ENCODE measurements around the gene TM7SF3. TPM values are rescaled to one million over a fixed set of nuclear protein-coding genes. Genes with fewer than 3 reads are reported as not detected.
"Not testable (repeated sequence)": the region's sequence is repeated elsewhere in the genome, so short reads cannot be mapped to it uniquely, and the experiment has no call there.

TM7SF3 gene
- total RNA-seq, 1 donor from 2014 or later, result 43.8 TPM

DNA sequence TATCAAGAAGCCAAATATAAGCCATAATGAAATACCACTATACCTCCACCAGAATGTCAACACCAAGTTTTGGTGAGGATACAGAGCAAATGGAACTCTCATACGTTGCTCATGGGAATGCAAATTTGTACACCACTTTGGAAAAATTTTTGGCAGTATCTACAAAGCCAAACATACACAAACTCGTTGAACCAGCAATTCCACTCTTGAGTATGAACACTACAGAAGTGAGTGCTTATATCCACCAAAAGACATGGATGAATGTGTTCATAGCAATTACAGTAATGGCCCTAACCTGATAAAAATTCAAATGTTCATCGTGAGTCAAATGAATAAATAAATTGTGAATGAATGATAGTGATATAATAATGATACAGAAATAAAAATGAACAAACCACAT lies 43.4 kb upstream of the TM7SF3 start:
- H3K36me3 Mint-ChIP-seq (ENCODE audit: low read depth), result peaks cover 6% of the 10 kb centered on the region
- no peak for DNase-seq (ENCODE audit: low spot score)
- no peaks in the 10 kb centered on the region for H3K27me3 Mint-ChIP-seq (ENCODE audit: low read depth)
- peaks cover 6% of the 10 kb centered on the region for H3K9me3 Mint-ChIP-seq (ENCODE audit: low read depth)
- no peak overlapping the region for H3K4me3 Mint-ChIP-seq (ENCODE audit: unreplicated experiment)
- TF ChIP-seq, protein P1, sequence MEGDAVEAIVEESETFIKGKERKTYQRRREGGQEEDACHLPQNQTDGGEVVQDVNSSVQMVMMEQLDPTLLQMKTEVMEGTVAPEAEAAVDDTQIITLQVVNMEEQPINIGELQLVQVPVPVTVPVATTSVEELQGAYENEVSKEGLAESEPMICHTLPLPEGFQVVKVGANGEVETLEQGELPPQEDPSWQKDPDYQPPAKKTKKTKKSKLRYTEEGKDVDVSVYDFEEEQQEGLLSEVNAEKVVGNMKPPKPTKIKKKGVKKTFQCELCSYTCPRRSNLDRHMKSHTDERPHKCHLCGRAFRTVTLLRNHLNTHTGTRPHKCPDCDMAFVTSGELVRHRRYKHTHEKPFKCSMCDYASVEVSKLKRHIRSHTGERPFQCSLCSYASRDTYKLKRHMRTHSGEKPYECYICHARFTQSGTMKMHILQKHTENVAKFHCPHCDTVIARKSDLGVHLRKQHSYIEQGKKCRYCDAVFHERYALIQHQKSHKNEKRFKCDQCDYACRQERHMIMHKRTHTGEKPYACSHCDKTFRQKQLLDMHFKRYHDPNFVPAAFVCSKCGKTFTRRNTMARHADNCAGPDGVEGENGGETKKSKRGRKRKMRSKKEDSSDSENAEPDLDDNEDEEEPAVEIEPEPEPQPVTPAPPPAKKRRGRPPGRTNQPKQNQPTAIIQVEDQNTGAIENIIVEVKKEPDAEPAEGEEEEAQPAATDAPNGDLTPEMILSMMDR (IDR thresholded peaks at IDR 0.05), result no peak
- H3K4me1 Mint-ChIP-seq (ENCODE audit: low read depth), result no peaks in the 10 kb centered on the region
- no peak overlapping the region for H3K27ac Mint-ChIP-seq (ENCODE audit: unreplicated experiment)

DNA sequence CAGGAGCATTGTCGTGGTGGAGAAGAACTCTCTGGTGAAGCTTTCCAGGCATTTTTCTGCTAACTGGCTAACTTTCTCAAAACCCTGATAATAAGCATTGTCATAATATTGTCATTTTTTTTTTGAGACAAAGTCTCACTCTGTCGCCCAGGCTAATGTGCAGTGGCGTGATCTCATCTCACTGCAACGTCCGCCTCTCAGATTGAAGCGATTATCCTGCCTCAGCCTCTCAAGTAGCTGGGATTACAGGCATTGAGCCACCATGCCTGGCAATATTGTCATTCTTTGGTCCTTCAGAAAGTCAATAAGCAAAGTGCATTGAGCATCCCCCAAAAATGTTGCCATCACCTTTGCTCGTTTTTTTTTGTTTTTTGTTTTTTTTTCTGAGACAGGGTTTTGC lies 41.8 kb upstream of the TM7SF3 start:
- H3K9me3 Mint-ChIP-seq (ENCODE audit: low read depth), result peaks cover 2% of the 10 kb centered on the region
- no peaks in the 10 kb centered on the region for H3K4me1 Mint-ChIP-seq (ENCODE audit: low read depth)
- TF ChIP-seq, protein P1 (IDR thresholded peaks at IDR 0.05), result no peak
- H3K36me3 Mint-ChIP-seq (ENCODE audit: low read depth), result peaks cover 3% of the 10 kb centered on the region
- H3K4me3 Mint-ChIP-seq (ENCODE audit: unreplicated experiment), result no peak overlapping the region
- no peak for DNase-seq (ENCODE audit: low spot score)
- H3K27ac Mint-ChIP-seq (ENCODE audit: unreplicated experiment), result no peak overlapping the region
- no peaks in the 10 kb centered on the region for H3K27me3 Mint-ChIP-seq (ENCODE audit: low read depth)

DNA sequence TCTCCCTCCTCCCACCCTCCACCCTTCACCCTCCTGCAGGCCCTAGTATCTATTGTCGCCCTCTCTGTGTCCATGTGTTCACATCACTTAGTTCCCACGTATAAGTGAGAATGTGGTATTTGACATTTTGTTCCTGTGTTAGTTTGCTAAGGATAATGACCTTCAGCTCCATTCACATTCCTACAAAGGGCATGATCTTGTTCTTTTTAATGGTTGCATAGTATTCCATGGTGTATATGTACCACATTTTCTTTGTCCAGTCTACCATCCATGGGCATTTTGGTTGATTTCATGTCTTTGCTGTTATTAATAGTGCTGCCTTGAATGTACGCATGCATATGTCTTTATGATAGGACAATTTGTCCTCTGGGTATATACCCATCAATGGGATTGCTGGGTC lies 38.6 kb upstream of the TM7SF3 start:
- H3K9me3 Mint-ChIP-seq (ENCODE audit: low read depth), result peaks cover 2% of the 10 kb centered on the region
- no peak overlapping the region for H3K27ac Mint-ChIP-seq (ENCODE audit: unreplicated experiment)
- H3K4me1 Mint-ChIP-seq (ENCODE audit: low read depth), result peaks cover 6% of the 10 kb centered on the region
- TF ChIP-seq, protein P1 (IDR thresholded peaks at IDR 0.05), result no peak
- no peak for DNase-seq (ENCODE audit: low spot score)
- no peak overlapping the region for H3K4me3 Mint-ChIP-seq (ENCODE audit: unreplicated experiment)
- H3K27me3 Mint-ChIP-seq (ENCODE audit: low read depth), result no peaks in the 10 kb centered on the region
- peaks cover 3% of the 10 kb centered on the region for H3K36me3 Mint-ChIP-seq (ENCODE audit: low read depth)

DNA sequence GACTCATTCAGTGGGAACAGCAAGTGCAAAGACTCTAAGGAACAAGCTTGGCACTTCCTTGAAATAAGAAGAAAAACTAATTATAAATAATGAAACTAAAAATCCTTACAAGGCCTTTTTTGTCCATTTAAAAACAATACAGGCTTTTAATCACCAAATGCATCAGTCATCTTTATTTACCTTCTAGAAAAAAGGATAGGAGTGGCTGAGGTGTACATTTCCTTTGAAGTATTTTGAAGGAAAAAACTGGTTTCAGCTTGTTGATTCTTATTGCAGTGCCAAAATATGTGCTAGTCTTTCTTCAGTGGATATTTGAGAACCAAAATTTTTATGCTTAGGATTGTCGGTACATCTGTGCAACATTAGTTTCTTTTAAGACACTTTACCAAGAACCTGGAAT lies 38.0 kb upstream of the TM7SF3 start:
- Mint-ChIP-seq H3K27ac (ENCODE audit: unreplicated experiment) (no peak overlapping the region), H3K4me3 (ENCODE audit: unreplicated experiment) (no peak overlapping the region), H3K27me3 (ENCODE audit: low read depth) (no peaks in the 10 kb centered on the region), H3K36me3 (ENCODE audit: low read depth) (peaks cover 1% of the 10 kb centered on the region), H3K9me3 (ENCODE audit: low read depth) (peaks cover 2% of the 10 kb centered on the region), H3K4me1 (ENCODE audit: low read depth) (peaks cover 6% of the 10 kb centered on the region)
- TF ChIP-seq, protein P1 (IDR thresholded peaks at IDR 0.05), result no peak
- no peak for DNase-seq (ENCODE audit: low spot score)

DNA sequence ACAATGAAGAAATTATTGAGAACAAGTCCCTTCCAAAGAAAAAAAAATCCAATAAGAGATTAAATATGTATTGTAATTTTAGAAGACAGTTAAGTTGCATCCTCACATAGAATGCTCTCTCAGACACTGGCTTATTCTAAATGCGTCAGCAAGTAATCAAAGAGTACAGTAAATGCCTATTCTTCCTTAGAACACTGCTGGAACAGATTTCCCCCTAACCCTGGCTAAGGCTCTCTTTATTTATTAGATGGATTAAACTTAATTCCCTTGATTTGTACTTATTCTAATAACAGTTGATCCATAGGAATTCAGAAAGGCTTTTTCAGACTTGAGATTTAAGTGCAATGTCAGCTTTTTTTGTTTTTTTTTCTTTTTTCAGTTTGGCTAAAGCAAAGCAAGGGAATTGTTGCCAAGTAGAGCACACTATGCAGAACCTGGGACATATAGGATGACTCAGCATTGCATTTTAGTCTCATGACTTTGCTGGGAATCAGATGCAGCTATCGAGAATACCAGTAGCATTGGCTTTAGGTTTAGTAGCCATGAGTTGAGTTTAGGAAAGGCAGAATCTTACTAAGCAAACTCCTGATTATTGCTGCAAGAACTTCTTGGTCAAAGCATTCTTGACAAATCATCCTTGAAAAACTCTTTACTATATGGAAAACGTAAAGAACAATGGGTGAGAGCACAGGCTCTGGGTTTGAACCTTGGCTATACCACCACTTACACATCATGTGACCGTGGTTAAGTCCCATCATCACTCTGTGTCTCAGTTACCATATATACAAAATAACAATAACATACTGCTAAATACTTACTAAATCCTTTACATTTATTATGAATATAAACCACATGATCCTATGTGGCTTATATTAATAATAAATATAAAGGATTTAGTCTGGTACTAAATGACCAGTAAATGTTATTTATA lies 34.9 kb upstream of the TM7SF3 start:
- TF ChIP-seq, protein P1 (IDR thresholded peaks at IDR 0.05), result no peak
- H3K36me3 Mint-ChIP-seq (ENCODE audit: low read depth), result no peaks in the 10 kb centered on the region
- no peaks in the 10 kb centered on the region for H3K27me3 Mint-ChIP-seq (ENCODE audit: low read depth)
- DNase-seq (ENCODE audit: low spot score), result no peak
- peaks cover 11% of the 10 kb centered on the region for H3K9me3 Mint-ChIP-seq (ENCODE audit: low read depth)
- H3K27ac Mint-ChIP-seq (ENCODE audit: unreplicated experiment), result no peak overlapping the region
- no peak overlapping the region for H3K4me3 Mint-ChIP-seq (ENCODE audit: unreplicated experiment)
- H3K4me1 Mint-ChIP-seq (ENCODE audit: low read depth), result peaks cover 6% of the 10 kb centered on the region

DNA sequence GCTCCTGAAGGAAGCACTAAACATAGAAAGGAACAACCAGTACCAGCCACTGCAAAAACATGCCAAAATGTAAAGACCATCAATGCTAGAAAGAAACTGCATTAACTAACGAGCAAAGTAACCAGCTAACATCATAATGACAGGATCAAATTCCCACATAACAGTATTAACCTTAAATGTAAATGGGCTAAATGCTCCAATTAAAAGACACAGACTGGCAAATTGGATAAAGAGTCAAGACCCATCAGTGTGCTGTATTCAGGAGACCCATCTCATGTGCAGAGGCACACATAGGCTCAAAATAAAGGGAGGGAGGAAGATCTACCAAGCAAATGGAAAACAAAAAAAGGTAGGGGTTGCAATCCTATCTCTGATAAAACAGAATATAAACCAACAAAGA lies 27.8 kb upstream of the TM7SF3 start:
- H3K4me1 Mint-ChIP-seq (ENCODE audit: low read depth); DNase-seq (ENCODE audit: low spot score); H3K27ac Mint-ChIP-seq (ENCODE audit: unreplicated experiment); H3K27me3 Mint-ChIP-seq (ENCODE audit: low read depth); H3K4me3 Mint-ChIP-seq (ENCODE audit: unreplicated experiment): not testable (repeated sequence)
- Mint-ChIP-seq H3K36me3 (ENCODE audit: low read depth) (peaks cover 19% of the 10 kb centered on the region), H3K9me3 (ENCODE audit: low read depth) (peaks cover 31% of the 10 kb centered on the region)

DNA sequence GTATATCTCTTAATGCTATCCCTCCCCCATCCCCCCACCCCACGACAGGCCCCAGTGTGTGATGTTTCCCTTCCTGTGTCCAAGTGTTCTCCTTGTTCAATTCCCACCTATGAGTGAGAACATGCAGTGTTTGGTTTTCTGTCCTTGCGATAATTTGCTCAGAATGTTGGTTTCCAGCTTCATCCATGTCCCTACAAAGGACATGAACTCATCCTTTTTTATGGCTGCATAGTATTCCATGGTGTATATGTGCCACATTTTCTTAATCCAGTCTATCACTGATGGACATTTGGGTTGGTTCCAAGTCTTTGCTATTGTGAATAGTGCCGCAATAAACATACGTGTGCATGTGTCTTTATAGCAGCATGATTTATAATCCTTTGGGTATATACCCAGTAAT lies 26.5 kb upstream of the TM7SF3 start:
- not testable (repeated sequence) for H3K4me3 Mint-ChIP-seq (ENCODE audit: unreplicated experiment); H3K27me3 Mint-ChIP-seq (ENCODE audit: low read depth); H3K4me1 Mint-ChIP-seq (ENCODE audit: low read depth); H3K27ac Mint-ChIP-seq (ENCODE audit: unreplicated experiment); DNase-seq (ENCODE audit: low spot score)
- peaks cover 22% of the 10 kb centered on the region for H3K36me3 Mint-ChIP-seq (ENCODE audit: low read depth)
- H3K9me3 Mint-ChIP-seq (ENCODE audit: low read depth), result peaks cover 28% of the 10 kb centered on the region
